GM12865 (cell line): ENCODE results near the gene SDHB.

Experiments
- DNase-seq: peaks from one replicate; pipeline ENCODE4 v3.0.0; 2010; ENCODE audit warnings: low read depth
- H3K4me3 ChIP-seq: 2 replicates; pipeline ENCODE4 v1.5.1; 2011; ENCODE audit warnings: mild to moderate bottlenecking, low read depth, low read length, control low read depth
- CTCF ChIP-seq: IDR thresholded peaks from 2 replicates; pipeline ENCODE4 v1.5.1; 2011; ENCODE audit warnings: low read length, control low read depth, low read depth, inconsistent platforms; ENCODE audit not compliant: insufficient read depth; ENCODE audit errors: missing control alignments

Gene SDHB

GRCh38 chr1:17002524-17002902 lies 51.3 kb downstream of the SDHB start:
- H3K4me3 ChIP-seq, result no peak overlapping the region
- TF ChIP-seq CTCF, result no peak
- no peak for DNase-seq

GRCh38 chr1:17001760-17002523 lies 51.9 kb downstream of the SDHB start:
- no peak overlapping the region for H3K4me3 ChIP-seq
- no peak for DNase-seq
- no peak for TF ChIP-seq CTCF

GRCh38 chr1:16999863-17000262 lies 54.0 kb downstream of the SDHB start:
- TF ChIP-seq CTCF, result no peak
- H3K4me3 ChIP-seq, result no peak overlapping the region
- no peak for DNase-seq

- DNase-seq, result no peak
- TF ChIP-seq CTCF, result no peak
- no peak overlapping the region for H3K4me3 ChIP-seq
These were observed 55.2 kb downstream of the SDHB start for GRCh38 chr1:16998589-16998988.

GRCh38 chr1:16996845-16997244 lies 57.0 kb downstream of the SDHB start:
- DNase-seq, result no peak
- no peak for TF ChIP-seq CTCF
- H3K4me3 ChIP-seq, result no peak overlapping the region

- no peak overlapping the region for H3K4me3 ChIP-seq
- TF ChIP-seq CTCF, result no peak
- DNase-seq, result no peak
These were observed 60.3 kb downstream of the SDHB start for GRCh38 chr1:16993521-16994038.

GRCh38 chr1:16992675-16993074 lies 61.2 kb downstream of the SDHB start:
- DNase-seq, result no peak
- H3K4me3 ChIP-seq, result no peak overlapping the region
- no peak for TF ChIP-seq CTCF
